Upper lobe of left lung (tissue), 4 donors: ENCODE measurements around the gene WNK1.

ENCODE experiments used
- CTCF ChIP-seq, 6 experiments: fragments of 450-650 bp in 4 of 6; fragments of 200-600 bp in 2 of 6; sonication (generic) in 2 of 6; IDR thresholded peaks; one replicate each; pipeline ENCODE4 v1.5.1; 2016 to 2019; ENCODE audit warnings: antibody characterized with exemption in 6 of 6
- POLR2A ChIP-seq, 4 donors: fragments of 450-650 bp; IDR thresholded peaks; one replicate each; pipeline ENCODE4 v1.5.1; 2016 to 2017; ENCODE audit warnings: antibody characterized with exemption in 4 of 4, mild to moderate bottlenecking in 2 of 4

- TF ChIP-seq POLR2A (IDR thresholded peaks at IDR 0.05), result no peak
- no peak for TF ChIP-seq CTCF (IDR thresholded peaks at IDR 0.05)
These were observed 25.1 kb upstream of the WNK1 start for GRCh38 chr12:727321-727720.
